ENCODE data around the gene HSPA4.

DNA sequence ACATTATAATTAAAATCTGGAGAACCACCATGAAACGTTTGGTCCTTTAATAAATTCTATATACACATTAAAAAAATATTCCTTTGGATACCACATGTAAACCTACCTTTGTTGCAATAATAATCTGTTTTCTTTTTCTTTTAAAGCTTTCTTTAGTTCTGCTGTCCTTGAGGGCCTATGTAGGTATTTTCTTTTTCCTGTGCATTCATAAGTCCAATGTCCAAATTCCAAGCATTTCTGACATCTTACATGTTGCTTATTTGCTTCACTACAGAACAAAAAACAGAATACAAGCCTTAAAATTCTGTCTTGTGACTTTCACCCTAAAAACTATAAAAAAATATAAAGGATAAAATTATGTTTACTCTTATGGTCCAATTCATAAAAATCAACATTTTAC is 45.2 kb upstream of the HSPA4 start:
- TF ChIP-seq, protein P1, sequence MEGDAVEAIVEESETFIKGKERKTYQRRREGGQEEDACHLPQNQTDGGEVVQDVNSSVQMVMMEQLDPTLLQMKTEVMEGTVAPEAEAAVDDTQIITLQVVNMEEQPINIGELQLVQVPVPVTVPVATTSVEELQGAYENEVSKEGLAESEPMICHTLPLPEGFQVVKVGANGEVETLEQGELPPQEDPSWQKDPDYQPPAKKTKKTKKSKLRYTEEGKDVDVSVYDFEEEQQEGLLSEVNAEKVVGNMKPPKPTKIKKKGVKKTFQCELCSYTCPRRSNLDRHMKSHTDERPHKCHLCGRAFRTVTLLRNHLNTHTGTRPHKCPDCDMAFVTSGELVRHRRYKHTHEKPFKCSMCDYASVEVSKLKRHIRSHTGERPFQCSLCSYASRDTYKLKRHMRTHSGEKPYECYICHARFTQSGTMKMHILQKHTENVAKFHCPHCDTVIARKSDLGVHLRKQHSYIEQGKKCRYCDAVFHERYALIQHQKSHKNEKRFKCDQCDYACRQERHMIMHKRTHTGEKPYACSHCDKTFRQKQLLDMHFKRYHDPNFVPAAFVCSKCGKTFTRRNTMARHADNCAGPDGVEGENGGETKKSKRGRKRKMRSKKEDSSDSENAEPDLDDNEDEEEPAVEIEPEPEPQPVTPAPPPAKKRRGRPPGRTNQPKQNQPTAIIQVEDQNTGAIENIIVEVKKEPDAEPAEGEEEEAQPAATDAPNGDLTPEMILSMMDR (IDR thresholded peaks at IDR 0.05) = no peak
- TF ChIP-seq POLR2A (IDR thresholded peaks at IDR 0.05) = no peak
